Naive B cell (primary cell): ENCODE data around the gene PKD2L1. TPM values are rescaled to one million over a fixed set of nuclear protein-coding genes. Genes with fewer than 3 reads are reported as not detected.

Source experiments
- polyA plus RNA-seq, 6 donors: library from polyadenylated mRNA; unstranded; fragments of 300-500 nt; fragmentation: Illumina TruSeq; gene quantifications; one replicate each; pipeline ENCODE4 v1.2.3, GENCODE V29; 2021; ENCODE audit warnings: low read depth in 6 of 6

Gene PKD2L1
- polyA plus RNA-seq, 6 donors from 2014 or later = 0.25 to 1.1 (median 0.93) TPM; not detected in 3

Other genes starting within 250 kb of the PKD2L1 start
- not detected for gene CPN1, start 248.4 kb downstream of the PKD2L1 start, polyA plus RNA-seq
- 10 to 100 TPM in 2 of 6 donors, 1 to 10 TPM in 4; 3.4 to 14.6 (median 9.8) TPM for gene ERLIN1, start 144.2 kb downstream of the PKD2L1 start, polyA plus RNA-seq
- 10 to 100 TPM in 4 of 6 donors, 1 to 10 TPM in 2; 7.5 to 15.5 (median 12.4) TPM for gene CHUK, start 100.6 kb downstream of the PKD2L1 start, polyA plus RNA-seq
- 10 to 100 TPM; 23.8 to 40.6 (median 28.9) TPM for gene CWF19L1, start 62.6 kb downstream of the PKD2L1 start, polyA plus RNA-seq
- gene BLOC1S2, start 43.5 kb downstream of the PKD2L1 start, polyA plus RNA-seq = 100 to 1,000 TPM; 254 to 374 (median 297) TPM
- 1 to 10 TPM; 1.7 to 8.3 (median 4.2) TPM for gene SCD, start 17.0 kb upstream of the PKD2L1 start, polyA plus RNA-seq
- gene WNT8B, start 132.8 kb upstream of the PKD2L1 start, polyA plus RNA-seq = under 1 TPM in 1 of 6 donors, not detected in 5; 0.17 TPM
- 1 to 10 TPM in 2 of 6 donors, under 1 TPM in 3, not detected in 1; 0.55 to 1.6 (median 0.83) TPM for gene SEC31B, start 189.6 kb upstream of the PKD2L1 start, polyA plus RNA-seq
- 100 to 1,000 TPM; 403 to 762 (median 428) TPM for gene NDUFB8, start 199.6 kb upstream of the PKD2L1 start, polyA plus RNA-seq
- gene HIF1AN, start 205.7 kb upstream of the PKD2L1 start, polyA plus RNA-seq = 10 to 100 TPM; 23.2 to 36.1 (median 29.3) TPM